Transverse colon (tissue), 3 donors: ENCODE results near the gene NSD1.
"Not testable (repeated sequence)": the region's sequence is repeated elsewhere in the genome, so short reads cannot be mapped to it uniquely, and the experiment has no call there.

Experiments
- EP300 ChIP-seq: sonication (generic); formaldehyde crosslinking; IDR thresholded peaks from one replicate; pipeline ENCODE4 v1.6.1; 2017; ENCODE audit warnings: antibody characterized with exemption, low read depth
- TF ChIP-seq, protein P1 (sequence below), 5 experiments: fragments of 200-600 bp in 3 of 5; fragments of 450-650 bp in 2 of 5; sonication (generic) in 3 of 5; IDR thresholded peaks; 1 replicate in 2 of 5; 2 replicates in 3 of 5; pipeline ENCODE4 v1.5.1; 2016 to 2017; ENCODE audit warnings: antibody characterized with exemption in 5 of 5, inconsistent platforms in 3 of 5, mild to moderate bottlenecking in 2 of 5, moderate library complexity in 1 of 5

DNA sequence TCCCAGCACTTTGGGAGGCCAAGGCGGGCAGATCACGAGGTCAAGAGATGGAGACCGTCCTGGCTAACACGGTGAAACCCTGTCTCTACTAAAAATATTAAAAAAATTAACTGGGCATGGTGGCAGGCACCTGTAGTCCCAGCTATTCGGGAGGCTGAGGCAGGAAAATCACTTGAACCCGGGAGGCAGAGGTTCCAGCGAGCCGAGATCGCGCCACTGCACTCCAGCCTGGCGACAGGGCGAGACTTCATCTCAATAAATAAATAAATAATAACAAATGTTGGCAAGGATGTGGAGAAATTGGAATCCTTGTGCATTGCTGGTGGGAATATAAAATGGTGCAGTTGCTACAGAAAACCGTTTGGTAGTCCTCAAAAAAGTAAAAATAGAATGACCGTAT, 209.4 kb downstream of the NSD1 start:
- not testable (repeated sequence) for TF ChIP-seq EP300
- TF ChIP-seq, protein P1, sequence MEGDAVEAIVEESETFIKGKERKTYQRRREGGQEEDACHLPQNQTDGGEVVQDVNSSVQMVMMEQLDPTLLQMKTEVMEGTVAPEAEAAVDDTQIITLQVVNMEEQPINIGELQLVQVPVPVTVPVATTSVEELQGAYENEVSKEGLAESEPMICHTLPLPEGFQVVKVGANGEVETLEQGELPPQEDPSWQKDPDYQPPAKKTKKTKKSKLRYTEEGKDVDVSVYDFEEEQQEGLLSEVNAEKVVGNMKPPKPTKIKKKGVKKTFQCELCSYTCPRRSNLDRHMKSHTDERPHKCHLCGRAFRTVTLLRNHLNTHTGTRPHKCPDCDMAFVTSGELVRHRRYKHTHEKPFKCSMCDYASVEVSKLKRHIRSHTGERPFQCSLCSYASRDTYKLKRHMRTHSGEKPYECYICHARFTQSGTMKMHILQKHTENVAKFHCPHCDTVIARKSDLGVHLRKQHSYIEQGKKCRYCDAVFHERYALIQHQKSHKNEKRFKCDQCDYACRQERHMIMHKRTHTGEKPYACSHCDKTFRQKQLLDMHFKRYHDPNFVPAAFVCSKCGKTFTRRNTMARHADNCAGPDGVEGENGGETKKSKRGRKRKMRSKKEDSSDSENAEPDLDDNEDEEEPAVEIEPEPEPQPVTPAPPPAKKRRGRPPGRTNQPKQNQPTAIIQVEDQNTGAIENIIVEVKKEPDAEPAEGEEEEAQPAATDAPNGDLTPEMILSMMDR (IDR thresholded peaks at IDR 0.05), result not testable (repeated sequence)
